ENCODE results near the gene PRKAG2. TPM values are rescaled to one million over a fixed set of nuclear protein-coding genes. Genes with fewer than 3 reads are reported as not detected.
"Not testable (repeated sequence)": the region's sequence is repeated elsewhere in the genome, so short reads cannot be mapped to it uniquely, and the experiment has no call there.

PRKAG2 gene
- total and polyA plus RNA-seq, 2 experiments from 2014 or later, result 9.1 to 14.9 TPM

DNA sequence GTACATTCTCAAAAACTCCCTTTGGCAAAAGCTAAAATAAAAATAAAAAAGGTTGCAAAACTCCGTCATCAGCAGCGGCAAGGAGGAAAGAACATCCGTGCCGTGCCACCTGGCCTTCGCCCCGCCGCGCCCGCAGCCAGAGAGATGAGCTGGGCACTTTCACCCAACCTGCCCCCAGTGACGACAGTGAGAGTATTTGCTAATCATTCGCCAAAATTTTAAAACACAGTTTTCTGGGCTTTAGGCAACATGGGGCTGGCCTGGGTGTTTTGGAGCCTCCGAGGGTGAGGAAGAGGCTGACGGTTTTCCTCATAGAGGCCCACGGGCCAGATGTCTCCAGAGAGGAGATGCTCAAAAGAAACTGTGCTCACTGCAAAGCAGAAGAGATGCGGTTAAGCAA lies 128.2 kb downstream of the PRKAG2 start (continued):
- TF ChIP-seq ZNF114 (CRISPR knock-in tag; IDR thresholded peaks at IDR 0.05) (no peak), JUNB (IDR thresholded peaks at IDR 0.05; ENCODE audit: unreplicated experiment) (no peak), EZH2 (IDR thresholded peaks at IDR 0.05; ENCODE audit: low read depth, unreplicated experiment) (no peak), ZNF331 (CRISPR knock-in tag; IDR thresholded peaks at IDR 0.05; ENCODE audit: low read depth) (no peak), ETS1 (IDR thresholded peaks at IDR 0.05) (no peak), STAT1 (IDR thresholded peaks at IDR 0.05; ENCODE audit: unreplicated experiment) (no peak)
- TF ChIP-seq, protein P1, sequence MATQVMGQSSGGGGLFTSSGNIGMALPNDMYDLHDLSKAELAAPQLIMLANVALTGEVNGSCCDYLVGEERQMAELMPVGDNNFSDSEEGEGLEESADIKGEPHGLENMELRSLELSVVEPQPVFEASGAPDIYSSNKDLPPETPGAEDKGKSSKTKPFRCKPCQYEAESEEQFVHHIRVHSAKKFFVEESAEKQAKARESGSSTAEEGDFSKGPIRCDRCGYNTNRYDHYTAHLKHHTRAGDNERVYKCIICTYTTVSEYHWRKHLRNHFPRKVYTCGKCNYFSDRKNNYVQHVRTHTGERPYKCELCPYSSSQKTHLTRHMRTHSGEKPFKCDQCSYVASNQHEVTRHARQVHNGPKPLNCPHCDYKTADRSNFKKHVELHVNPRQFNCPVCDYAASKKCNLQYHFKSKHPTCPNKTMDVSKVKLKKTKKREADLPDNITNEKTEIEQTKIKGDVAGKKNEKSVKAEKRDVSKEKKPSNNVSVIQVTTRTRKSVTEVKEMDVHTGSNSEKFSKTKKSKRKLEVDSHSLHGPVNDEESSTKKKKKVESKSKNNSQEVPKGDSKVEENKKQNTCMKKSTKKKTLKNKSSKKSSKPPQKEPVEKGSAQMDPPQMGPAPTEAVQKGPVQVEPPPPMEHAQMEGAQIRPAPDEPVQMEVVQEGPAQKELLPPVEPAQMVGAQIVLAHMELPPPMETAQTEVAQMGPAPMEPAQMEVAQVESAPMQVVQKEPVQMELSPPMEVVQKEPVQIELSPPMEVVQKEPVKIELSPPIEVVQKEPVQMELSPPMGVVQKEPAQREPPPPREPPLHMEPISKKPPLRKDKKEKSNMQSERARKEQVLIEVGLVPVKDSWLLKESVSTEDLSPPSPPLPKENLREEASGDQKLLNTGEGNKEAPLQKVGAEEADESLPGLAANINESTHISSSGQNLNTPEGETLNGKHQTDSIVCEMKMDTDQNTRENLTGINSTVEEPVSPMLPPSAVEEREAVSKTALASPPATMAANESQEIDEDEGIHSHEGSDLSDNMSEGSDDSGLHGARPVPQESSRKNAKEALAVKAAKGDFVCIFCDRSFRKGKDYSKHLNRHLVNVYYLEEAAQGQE (IDR thresholded peaks at IDR 0.05; ENCODE audit: unreplicated experiment), result no peak

DNA sequence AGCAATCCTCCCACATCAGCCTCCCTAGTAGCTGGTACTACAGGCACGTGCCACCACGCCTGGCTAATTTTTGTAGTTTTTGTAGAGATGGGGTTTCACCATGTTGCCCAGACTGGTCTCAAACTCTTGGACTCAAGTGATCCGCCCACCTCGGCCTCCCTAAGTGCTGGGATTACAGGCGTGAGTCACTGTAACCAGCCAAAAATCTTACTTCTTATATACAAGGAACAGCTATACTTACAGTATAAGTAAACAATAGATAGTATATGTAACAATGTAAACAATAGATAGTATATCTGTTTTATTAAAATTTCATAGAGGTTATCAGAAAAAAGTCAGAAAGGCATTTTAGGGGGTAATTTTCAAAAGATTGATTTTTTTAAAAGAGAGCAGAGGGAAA lies 128.9 kb downstream of the PRKAG2 start:
- H3K4me3 Mint-ChIP-seq; H4K20me1 ChIP-seq (replicated peaks; ENCODE audit: insufficient read depth); H3K4me2 ChIP-seq; H3K36me3 ChIP-seq (ENCODE audit: insufficient read depth); H3K27me3 Mint-ChIP-seq (ENCODE audit: insufficient read depth, low read depth, poor library complexity); H3K9me2 ChIP-seq (ENCODE audit: insufficient read depth); H3K27ac Mint-ChIP-seq; ATAC-seq; H3K4me3 ChIP-seq; H3K27me3 ChIP-seq (ENCODE audit: insufficient read depth); DNase-seq (ENCODE audit: low spot score); H3K4me1 ChIP-seq (ENCODE audit: insufficient read depth); H3K79me2 ChIP-seq (replicated peaks; ENCODE audit: insufficient read depth); H3K36me3 Mint-ChIP-seq (ENCODE audit: low read depth); H3K27ac ChIP-seq (ENCODE audit: low read depth); H2AFZ ChIP-seq; H3K9me3 Mint-ChIP-seq; H3F3A ChIP-seq (replicated peaks; ENCODE audit: low read depth): not testable (repeated sequence)
- H3K4me1 Mint-ChIP-seq, result peaks cover 11% of the 10 kb centered on the region; the same call in 2 of the 3 replicates

DNA sequence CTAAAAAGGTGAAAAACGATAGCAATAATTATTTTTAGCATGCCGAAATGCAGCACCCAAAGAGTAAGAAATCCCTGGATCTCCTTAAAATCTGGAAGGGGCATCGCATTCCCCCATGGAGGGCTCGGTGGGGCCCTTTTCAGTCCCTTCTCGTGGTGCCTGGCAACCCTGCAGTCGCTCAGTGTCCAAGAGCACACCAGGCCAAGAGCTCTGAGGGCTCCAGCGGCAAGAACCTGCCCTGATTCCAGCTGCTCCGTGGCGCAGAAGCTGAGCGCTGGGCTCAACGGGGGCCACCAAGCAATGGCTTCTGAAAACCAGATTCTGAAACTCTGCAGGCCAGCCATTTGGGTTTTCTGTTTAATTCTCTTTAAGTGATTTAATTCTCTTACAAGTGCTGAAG lies 131.2 kb downstream of the PRKAG2 start:
- no peak overlapping the region; the same call in 1 of the 2 replicates for H2AFZ ChIP-seq
- H3K36me3 ChIP-seq (ENCODE audit: insufficient read depth), result no peaks in the 10 kb centered on the region
- no peaks in the 10 kb centered on the region for H4K20me1 ChIP-seq (replicated peaks; ENCODE audit: insufficient read depth)
- no peaks in the 10 kb centered on the region for H3K36me3 Mint-ChIP-seq (ENCODE audit: low read depth)
- DNase-seq (ENCODE audit: low spot score) (no peak), ATAC-seq (no peak)
- H3K4me1 Mint-ChIP-seq, result peaks cover 14% of the 10 kb centered on the region
- H3K79me2 ChIP-seq (replicated peaks; ENCODE audit: insufficient read depth), result no peaks in the 10 kb centered on the region
- H3K4me1 ChIP-seq (ENCODE audit: insufficient read depth), result no peaks in the 10 kb centered on the region
- H3K4me3 ChIP-seq, result no peak overlapping the region
- no peak overlapping the region for H3K27ac ChIP-seq (ENCODE audit: low read depth)
- H3K27me3 Mint-ChIP-seq (ENCODE audit: insufficient read depth, low read depth, poor library complexity), result peaks cover 2% of the 10 kb centered on the region
- no peaks in the 10 kb centered on the region for H3F3A ChIP-seq (replicated peaks; ENCODE audit: low read depth)
- no peak overlapping the region for H3K27ac Mint-ChIP-seq
- H3K4me2 ChIP-seq, result no peak overlapping the region
- no peaks in the 10 kb centered on the region for H3K9me3 Mint-ChIP-seq
- peaks cover 6% of the 10 kb centered on the region; the same call in 1 of the 2 replicates for H3K9me2 ChIP-seq (ENCODE audit: insufficient read depth)
- no peaks in the 10 kb centered on the region for H3K27me3 ChIP-seq (ENCODE audit: insufficient read depth)
- H3K4me3 Mint-ChIP-seq, result no peak overlapping the region
- TF ChIP-seq, protein P2, sequence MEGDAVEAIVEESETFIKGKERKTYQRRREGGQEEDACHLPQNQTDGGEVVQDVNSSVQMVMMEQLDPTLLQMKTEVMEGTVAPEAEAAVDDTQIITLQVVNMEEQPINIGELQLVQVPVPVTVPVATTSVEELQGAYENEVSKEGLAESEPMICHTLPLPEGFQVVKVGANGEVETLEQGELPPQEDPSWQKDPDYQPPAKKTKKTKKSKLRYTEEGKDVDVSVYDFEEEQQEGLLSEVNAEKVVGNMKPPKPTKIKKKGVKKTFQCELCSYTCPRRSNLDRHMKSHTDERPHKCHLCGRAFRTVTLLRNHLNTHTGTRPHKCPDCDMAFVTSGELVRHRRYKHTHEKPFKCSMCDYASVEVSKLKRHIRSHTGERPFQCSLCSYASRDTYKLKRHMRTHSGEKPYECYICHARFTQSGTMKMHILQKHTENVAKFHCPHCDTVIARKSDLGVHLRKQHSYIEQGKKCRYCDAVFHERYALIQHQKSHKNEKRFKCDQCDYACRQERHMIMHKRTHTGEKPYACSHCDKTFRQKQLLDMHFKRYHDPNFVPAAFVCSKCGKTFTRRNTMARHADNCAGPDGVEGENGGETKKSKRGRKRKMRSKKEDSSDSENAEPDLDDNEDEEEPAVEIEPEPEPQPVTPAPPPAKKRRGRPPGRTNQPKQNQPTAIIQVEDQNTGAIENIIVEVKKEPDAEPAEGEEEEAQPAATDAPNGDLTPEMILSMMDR (conservative IDR thresholded peaks at IDR 0.05; ENCODE audit: low read depth in 2 of 2), result no peak
- TF ChIP-seq ZNF114 (CRISPR knock-in tag; IDR thresholded peaks at IDR 0.05), result no peak
- no peak for TF ChIP-seq POLR2AphosphoS5 (IDR thresholded peaks at IDR 0.05; ENCODE audit: low read depth)
- TF ChIP-seq EZH2phosphoT487 (IDR thresholded peaks at IDR 0.05; ENCODE audit: unreplicated experiment), result no peak
- TF ChIP-seq ZNF331 (CRISPR knock-in tag; IDR thresholded peaks at IDR 0.05; ENCODE audit: low read depth), result no peak
- TF ChIP-seq STAT1 (IDR thresholded peaks at IDR 0.05; ENCODE audit: unreplicated experiment), result no peak
